Hematopoietic multipotent progenitor cell (in vitro differentiated cells): Measurements from ENCODE around the gene NMRK1. TPM values are rescaled to one million over a fixed set of nuclear protein-coding genes. Genes with fewer than 3 reads are reported as not detected.
A peak's percentile ranks its signal among the peaks of the same experiment; 100 is the strongest.

Experiments used
- DNase-seq, 3 donors: peaks; one replicate each; pipeline ENCODE4 v3.0.0-alpha.2; 2011 to 2015; ENCODE audit warnings: low read depth in 2 of 3, low spot score in 2 of 3
- total RNA-seq: library from RNA; depleted of rRNA; stranded (reverse); fragments of >200 nt; gene quantifications from one replicate; pipeline ENCODE4 v1.2.3, GENCODE V29; 2012

The NMRK1 gene
- total RNA-seq, 1 donor: 3.8 TPM

DNA sequence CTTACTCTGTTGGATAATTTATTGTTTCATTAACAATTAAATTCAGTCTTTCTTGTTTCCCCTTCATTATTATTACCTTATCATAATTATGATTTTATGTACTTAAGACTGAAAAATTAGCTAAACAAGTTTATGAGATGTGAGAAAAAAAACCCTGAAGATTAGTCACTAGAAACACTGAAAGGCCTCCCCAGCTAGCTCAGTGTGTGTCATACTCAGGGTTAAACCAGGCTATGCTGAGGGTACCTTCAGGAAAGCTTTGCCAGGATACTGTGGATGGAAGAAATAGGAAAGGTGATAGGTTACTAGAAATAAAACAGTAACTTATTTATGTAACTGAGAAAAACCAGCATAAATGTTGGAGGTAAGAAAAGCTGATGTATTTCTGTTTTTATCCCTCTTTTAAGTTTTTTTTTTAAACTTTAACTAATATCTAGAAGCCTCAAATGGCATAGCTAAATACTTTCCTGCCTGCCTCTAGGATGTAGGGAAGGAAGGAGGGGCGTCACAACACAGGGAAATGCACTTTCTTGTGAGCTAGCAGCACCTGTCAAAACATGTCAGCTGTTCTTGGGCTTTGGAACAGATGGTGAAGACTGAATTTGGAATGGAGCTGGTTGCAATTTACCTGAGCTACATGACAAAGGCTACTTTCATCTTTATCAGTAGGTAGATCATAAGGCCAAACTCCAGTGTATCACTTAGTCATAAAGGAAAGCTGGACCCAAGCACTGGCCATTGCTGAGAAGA is 24.2 kb downstream of the NMRK1 start:
- DNase-seq: no peak

DNA sequence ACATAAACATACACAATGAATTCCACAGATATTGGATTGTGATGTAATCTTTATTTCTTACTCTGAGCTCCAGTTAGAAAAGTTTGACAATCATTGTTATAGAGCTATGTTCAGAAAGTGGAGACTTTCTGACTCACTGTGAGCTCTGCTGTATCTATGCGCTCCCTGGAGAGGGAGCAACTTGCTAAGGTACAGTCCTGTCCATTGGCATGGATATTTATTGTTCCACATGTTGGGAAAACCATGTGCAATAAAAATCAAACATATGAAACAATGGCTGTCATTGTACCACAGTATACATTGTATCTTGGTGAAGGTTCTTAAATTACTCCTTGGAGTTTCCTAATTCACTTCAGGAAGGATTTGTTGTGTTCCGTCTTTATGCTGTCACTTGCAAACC is 26.8 kb downstream of the NMRK1 start:
- DNase-seq: no peak

DNA sequence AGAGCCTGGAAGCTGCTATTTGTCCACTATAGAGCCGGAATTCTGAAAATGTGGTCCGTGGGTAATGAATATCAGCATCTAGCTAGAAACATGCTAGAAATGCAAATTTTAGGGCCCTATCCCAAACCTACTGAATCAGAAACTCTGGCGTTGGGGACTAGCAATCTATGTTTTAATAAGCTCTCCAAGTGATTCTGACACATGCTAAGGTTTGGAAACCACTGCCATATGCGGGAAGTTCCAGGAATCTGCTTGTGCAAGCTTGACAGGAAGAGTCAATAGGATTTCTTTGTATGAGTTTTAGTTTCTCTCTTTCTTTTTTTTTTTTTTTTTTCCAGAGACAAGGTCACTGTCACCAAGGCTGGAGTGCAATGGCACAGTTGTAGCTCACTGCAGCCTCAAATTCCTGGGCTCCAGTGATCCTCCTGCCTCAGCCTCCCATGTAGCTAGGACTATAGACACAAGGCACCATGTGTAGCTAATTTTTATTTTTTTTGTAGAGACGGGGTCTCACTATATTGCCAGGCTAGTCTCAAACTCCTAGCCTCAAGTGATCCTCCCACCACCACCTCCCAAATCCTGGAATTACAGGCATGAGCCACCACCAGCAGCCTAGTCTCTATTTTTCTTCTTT is 33.5 kb downstream of the NMRK1 start:
- no peak for DNase-seq

DNA sequence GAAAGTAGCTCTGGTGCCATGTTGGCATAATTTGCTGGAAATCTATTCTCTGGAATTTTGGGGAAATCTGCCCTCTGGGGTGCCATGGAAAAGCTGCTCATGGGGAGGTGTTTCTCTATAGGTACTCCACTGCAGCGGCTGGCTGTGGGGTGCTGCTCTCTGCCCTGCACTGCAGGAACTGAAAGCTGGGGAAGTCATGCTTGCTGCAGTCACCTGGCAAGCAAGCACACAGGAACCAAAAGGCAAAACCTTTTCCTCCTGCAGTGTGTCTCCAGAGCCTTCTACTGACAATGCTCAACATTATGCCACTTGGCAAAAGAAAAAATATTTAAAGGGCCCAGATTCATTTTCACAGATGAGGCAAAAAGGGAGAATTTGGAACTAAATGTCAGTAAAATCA is 34.1 kb downstream of the NMRK1 start:
- no peak for DNase-seq

DNA sequence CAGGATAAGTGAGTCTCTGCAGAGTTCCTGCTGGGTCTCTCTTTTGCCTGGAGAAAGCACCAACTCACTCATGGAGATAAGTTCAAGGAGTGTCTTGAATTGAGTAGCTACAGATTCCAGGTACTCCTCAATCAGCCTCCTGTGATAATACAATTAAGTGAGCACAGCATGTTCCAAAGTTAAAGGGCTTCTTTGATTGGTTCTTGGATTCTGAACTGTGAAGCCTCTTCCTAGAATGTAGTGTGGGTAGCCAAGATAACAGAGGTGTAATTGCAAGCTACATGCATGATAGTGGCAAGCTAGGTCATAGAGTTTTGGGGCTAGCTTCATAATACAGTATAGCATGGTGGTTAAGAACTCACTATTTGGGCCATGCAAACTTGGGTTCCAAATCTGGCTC is 36.7 kb downstream of the NMRK1 start:
- DNase-seq: no peak

DNA sequence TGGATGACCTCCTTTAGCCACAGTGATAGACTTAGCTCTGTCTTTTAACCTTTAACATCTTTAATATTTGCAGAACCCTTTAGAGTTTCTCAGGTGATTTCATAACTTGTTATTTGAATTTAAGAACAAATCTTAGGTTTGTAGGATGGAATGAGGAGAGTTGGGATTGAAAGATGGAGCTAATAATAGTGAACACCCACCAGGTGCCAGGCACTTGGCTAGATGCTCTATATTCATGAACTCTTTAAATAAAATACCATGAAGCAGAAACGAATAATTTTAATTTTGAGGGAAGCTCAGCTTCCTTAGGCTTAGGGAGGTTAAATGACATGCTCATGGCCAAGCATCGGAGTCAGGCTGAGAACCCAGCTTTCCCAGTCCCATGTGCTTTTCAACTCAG is 40.4 kb downstream of the NMRK1 start:
- no peak for DNase-seq

DNA sequence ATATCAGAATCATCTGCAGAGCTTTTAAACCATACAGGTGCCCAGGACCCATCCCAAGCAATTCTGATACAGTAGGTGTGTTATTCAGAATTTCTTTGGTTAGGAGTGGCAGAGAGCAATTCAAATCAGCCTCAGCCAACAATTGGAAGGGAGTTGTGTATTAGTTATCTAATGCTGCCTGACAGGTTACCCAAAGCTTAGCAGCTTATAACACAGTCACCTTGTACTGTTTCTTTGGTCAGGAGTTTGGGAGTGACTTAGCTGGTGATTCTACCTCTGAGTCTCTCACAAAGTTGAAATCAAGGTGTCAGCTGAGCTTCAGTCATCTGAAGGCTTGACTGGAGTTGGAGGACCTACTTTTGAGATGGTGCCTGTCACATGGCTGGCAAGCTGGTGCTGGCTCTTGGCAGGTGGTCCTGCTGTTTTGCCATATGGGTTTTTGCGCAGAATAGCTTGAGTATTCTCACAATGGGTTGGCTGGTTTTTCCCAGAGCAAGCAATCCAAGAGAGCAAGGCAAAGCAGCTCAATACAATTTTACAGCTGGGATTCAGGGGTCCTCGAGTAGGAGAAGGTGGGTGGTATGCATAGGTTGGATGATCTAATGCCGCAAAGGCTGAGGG is 41.1 kb downstream of the NMRK1 start:
- DNase-seq: no peak

DNA sequence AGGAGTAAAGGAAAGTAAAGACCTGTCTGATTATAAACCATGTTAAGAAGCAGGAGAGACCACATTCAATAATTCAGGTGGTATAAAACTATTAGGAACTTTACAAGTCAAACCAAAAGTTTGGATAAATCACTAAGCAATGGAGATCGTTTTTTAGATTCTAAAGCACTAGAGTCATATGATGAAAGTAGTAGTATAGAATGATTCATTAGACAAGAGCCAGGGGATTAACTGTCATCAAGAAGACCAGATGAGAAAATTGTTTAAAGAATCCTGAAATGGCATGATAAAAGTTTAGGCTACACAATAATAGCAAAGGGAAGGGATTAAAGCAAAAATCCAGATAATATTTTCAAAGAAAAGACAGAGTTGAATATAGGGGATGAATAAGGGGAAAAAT is 46.9 kb downstream of the NMRK1 start:
- DNase-seq: no peak

DNA sequence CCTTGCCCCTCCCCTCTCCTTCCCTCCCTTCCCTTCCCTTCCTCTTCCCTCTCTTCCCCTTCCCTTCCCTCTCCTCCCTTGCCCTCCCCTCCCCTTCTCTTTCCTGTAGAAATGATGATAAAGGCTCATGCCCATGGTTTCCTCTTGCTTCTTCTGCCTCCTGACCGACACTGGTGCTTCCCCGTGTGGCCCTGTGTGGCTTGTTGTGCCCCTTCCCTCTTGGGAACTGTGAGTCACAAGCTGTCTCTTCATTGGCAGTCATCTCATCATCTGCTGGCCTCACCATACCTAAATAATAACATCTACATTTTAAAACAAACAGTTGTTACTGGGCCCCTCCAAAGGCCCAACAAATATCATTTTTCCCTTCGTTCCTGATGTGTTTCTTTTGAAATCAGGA is 48.2 kb downstream of the NMRK1 start:
- DNase-seq: no peak

DNA sequence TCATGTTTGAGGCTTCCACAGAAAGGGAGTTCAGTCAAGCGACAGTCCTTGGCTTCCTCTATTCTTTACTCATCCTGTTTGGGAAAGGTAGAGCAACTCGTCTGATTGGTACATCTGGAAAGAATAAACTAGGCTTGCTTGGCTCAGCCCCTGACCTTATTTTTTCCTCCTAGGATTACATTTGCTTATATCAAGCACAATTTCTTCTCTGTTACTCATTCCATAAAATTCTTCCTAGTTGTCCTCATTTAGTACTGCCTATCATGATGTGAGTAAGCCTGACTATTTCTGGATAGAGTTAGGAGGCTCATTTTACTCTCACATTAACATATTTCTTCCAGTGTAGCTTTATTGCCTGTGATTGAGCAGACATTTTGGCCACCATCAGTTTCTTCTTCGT is 48.9 kb downstream of the NMRK1 start:
- DNase-seq: no peak

DNA sequence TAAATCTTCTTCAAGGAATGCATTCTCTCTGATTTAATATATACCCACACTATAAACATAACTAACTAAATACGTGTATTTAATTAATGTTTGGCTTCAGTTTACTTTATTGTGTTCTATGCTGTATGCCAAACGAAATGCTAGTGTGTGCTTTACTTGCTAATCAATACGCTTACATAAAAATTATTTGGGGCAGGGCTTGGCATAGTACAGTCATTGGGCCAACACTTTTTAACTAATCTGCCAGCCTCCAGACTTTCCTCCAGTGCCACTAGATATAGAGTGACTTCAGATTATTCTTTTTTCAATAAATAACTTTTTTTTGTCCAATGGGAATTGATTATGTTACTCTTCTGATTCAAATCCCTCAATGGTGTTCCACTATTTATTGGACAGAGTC is 51.2 kb downstream of the NMRK1 start:
- no peak for DNase-seq

DNA sequence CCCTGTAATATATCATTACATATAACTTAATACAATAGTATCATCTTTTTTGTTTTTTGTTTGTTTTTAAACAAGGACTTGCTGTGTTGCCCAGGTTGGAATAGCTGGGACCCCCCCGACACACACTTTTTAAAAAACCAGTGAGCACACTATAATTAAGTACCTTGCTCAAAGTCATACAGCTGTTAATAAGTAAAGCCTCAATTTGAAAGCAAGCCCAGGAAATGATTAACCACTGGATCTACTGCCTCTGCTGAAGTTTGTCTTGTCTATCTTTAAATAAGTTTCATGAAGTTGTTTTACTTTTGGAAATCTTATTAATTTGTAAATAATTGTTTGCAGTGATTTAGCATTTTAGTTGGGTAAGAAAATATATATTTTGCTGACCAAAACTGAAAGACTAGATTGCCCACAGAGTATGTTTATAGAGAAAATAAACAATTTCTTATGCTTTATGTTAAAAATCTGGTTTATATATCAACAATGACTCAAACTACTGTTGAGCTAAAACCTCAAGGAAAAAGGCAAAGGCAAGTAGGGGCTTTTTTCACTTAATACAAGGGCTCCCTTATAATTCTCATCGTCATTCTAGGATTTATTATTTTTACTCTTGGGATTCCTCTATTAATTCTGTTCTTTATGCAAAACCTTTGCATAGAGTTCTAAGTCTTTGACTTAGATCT is 54.0 kb downstream of the NMRK1 start:
- DNase-seq: no peak

DNA sequence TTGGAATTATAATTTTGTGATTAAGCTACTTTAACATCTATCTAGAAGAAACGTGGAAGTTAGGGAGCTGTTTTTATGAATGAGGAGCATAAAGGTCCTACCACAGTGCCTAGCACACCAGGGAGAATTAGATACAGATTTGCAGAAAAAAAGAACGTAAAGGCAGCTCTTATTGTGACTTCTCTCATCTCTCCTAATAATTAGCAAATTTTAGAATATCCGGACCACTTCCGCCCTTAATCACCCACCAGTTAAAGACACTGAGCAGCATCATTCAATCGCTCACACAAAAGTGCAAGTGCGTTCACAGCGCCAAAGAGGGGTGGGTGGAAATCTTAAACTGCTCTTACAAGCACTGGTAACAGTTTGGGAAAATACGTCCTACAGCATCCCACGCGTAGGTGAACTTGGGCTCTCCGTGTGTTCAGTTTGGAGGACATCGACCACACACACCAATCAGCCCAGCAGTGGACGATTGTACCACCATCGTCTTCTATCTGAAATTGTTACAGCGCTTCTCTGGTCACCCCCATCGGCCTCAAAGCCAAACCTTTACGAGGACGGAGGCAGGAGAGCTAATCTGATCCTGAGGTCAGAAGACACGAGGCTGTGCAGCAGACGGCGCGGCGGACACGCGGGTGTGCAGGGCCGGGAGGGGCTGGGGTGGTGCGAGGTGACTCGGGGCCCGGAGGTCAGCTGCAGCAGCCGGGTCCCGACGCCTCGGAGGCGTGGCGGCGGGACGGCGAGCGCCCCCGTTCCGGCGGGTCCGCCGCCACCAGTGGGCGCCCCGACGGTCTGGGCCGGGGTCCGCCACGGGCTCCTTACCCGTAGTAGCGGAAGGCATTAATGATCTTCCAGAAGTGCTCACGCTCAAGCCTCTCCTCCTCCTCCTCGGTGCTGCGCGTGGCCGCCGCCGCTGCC is 60.5 kb downstream of the NMRK1 start:
- peak in 2 of 3 donors; percentile 31 to 35 for DNase-seq

DNA sequence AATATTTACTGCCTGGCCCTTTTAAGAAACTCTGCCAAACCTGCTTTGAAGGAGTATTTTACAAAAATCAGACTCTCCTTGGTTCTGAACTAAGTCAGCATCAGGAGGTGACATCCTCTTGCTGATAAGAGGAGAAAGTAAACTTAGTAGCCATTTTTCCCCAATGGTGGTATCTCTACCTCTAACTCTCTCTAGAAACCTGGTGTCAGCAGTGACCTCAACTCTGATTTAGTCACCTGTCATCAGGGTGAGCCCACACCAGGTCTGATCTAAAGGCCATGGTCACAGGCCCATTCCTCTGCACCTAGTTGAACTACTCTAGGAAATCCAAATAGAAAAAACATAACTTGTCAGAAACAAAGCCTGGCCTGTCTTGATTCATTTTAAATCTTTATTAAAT is 64.1 kb downstream of the NMRK1 start:
- DNase-seq: no peak

DNA sequence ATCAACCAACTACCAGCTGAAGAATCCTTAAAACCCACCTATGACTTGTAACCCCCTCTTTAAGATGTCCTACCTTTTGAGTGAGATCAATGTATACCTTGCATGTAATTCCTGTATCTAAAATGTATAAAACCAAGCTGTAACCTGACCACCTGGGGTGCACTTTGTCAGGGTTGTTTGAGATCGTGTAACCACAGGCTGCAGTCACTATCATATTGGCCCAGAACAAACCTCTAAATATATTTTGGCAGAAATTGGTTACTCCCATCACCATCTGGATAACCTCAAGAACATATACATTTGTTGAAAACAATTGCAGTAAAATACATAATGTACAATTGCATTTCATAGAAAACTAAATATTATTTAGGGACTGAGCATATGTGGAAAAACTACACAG is 68.3 kb downstream of the NMRK1 start:
- DNase-seq: no peak

DNA sequence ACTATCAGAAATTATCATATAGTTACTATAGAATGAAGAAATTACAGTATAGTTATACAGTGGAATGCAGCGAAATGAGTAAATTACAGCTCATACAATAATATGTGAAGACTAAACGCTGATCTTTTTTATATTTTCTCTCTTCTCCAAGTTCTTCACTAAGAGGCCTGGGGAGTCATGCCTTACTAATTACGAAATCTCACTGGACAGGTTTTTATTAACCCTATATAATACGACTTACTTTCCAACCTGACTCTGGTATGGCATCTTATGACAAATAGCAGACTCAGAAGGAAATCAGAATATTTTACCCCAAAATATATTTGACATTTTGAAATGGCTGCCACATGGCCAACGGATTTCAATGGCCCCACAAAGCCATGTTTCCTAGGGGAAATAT is 68.9 kb downstream of the NMRK1 start:
- DNase-seq: no peak

DNA sequence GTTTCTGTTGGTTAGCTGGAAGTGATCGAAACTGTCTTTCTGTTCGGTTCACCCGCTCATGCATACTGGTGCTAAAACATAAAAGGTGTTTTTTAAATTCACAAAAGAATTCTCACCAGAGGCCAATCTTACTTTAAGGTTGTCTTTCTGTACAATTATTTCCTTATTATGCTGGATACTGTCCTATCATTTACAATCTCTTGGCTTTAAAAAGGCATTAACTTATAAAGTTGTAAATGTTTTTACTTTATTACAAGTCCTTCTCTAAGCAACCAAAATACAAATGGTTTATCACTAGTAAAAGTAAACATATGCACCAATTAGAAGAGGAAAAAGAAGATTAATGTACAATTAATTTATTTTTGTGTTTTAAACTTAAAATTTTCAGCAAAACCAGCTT is 70.6 kb downstream of the NMRK1 start:
- DNase-seq: no peak

DNA sequence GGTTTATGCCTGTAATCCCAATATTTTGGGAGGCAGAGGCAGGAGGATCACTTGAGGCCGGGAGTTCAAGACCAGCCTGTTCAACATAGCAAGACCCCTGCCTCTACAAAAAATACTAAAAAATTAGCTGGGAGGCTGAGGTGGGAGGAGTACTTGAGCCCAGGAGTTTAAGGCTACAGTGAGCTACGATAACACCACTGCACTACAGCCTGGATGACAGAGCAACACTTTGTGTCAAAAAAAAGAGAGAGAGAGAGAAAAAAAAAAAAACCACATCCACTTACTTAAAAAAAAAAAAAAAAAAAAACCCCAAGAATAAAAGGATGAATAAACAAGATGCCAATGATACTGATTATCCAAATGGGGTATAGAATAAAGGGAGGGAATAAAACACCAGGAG is 74.2 kb downstream of the NMRK1 start:
- peak in 1 of 3 donors; percentile 22 for DNase-seq
